ENCODE measurements around the gene ZNF548. TPM values are rescaled to one million over a fixed set of nuclear protein-coding genes. Genes with fewer than 3 reads are reported as not detected.
A peak's percentile ranks its signal among the peaks of the same experiment; 100 is the strongest.

The ZNF548 gene
- total RNA-seq, 2 experiments from 2014 or later = 18.9 to 42.4 TPM

- H3K27ac ChIP-seq (ENCODE audit: low read depth, low read length, poor library complexity, severe bottlenecking) = no peak overlapping the region
- peaks cover 6% of the 10 kb centered on the region; the same call in 1 of the 2 replicates for H3K9me3 ChIP-seq (ENCODE audit: low read length)
- no peak overlapping the region for H2AFZ ChIP-seq (ENCODE audit: low read length)
- H3K4me2 ChIP-seq (ENCODE audit: low read length) = peak overlapping the region; percentile 94
- no peak for TF ChIP-seq CTCF (conservative IDR thresholded peaks at IDR 0.05; ENCODE audit: low read length)
- no peak for TF ChIP-seq EZH2phosphoT487 (IDR thresholded peaks at IDR 0.05; ENCODE audit: borderline replicate concordance, low read depth, low read length)
- ChIA-PET CTCF (ENCODE audit: unreplicated experiment) (no interaction called here), POLR2A (no interaction called here)
- peaks cover 14% of the 10 kb centered on the region for H3K4me1 ChIP-seq (ENCODE audit: insufficient read depth, low read length, poor library complexity, severe bottlenecking)
- H3K4me3 ChIP-seq (ENCODE audit: low read depth, low read length, poor library complexity, severe bottlenecking) = peak overlapping the region; percentile 98
- BruUV-seq (replicated peaks) = no TSS peak
- no peaks in the 10 kb centered on the region for H3K9me2 ChIP-seq (ENCODE audit: insufficient read depth, low read length)
- H4K20me1 ChIP-seq (ENCODE audit: insufficient read depth, low read length) = no peaks in the 10 kb centered on the region
- DNase-seq (ENCODE audit: low spot score) = no peak
- intact Hi-C loops (cut with micrococcal nuclease; ENCODE audit: unreplicated experiment) = loop anchor here (1.0 kb wide), 1 partner anchor 72 kb away; the partner anchor contains the start of gene ZNF460
- peaks cover 21% of the 10 kb centered on the region for H3K36me3 ChIP-seq (ENCODE audit: insufficient read depth, low read length)
- H3K79me2 ChIP-seq (ENCODE audit: insufficient read depth, low read depth, low read length) = peaks cover 16% of the 10 kb centered on the region; the same call in 1 of the 2 replicates
These were observed 37.8 kb upstream of the ZNF548 start for GRCh38 chr19:57351867-57352266.

GRCh38 chr19:57355916-57356315 is 33.7 kb upstream of the ZNF548 start:
- TF ChIP-seq EZH2phosphoT487 (IDR thresholded peaks at IDR 0.05; ENCODE audit: borderline replicate concordance, low read depth, low read length) (no peak), CTCF (conservative IDR thresholded peaks at IDR 0.05; ENCODE audit: low read length) (no peak)
- CTCF ChIA-PET (ENCODE audit: unreplicated experiment) = no interaction called here
- DNase-seq (ENCODE audit: low spot score) = no peak
- no peak overlapping the region for H3K4me2 ChIP-seq (ENCODE audit: low read length)
- no peaks in the 10 kb centered on the region for H3K9me2 ChIP-seq (ENCODE audit: insufficient read depth, low read length)
- peaks cover 16% of the 10 kb centered on the region; the same call in 1 of the 2 replicates for H3K79me2 ChIP-seq (ENCODE audit: insufficient read depth, low read depth, low read length)
- peaks cover 48% of the 10 kb centered on the region for H3K36me3 ChIP-seq (ENCODE audit: insufficient read depth, low read length)
- H3K4me3 ChIP-seq (ENCODE audit: low read depth, low read length, poor library complexity, severe bottlenecking) = no peak overlapping the region
- H2AFZ ChIP-seq (ENCODE audit: low read length) = no peak overlapping the region
- no peaks in the 10 kb centered on the region for H4K20me1 ChIP-seq (ENCODE audit: insufficient read depth, low read length)
- H3K4me1 ChIP-seq (ENCODE audit: insufficient read depth, low read length, poor library complexity, severe bottlenecking) = peaks cover 9% of the 10 kb centered on the region
- POLR2A ChIA-PET = no interaction called here
- no TSS peak for BruUV-seq (replicated peaks)
- H3K9me3 ChIP-seq (ENCODE audit: low read length) = no peaks in the 10 kb centered on the region
- intact Hi-C loops (cut with micrococcal nuclease; ENCODE audit: unreplicated experiment) = no loop called here
- no peak overlapping the region for H3K27ac ChIP-seq (ENCODE audit: low read depth, low read length, poor library complexity, severe bottlenecking)

DNA sequence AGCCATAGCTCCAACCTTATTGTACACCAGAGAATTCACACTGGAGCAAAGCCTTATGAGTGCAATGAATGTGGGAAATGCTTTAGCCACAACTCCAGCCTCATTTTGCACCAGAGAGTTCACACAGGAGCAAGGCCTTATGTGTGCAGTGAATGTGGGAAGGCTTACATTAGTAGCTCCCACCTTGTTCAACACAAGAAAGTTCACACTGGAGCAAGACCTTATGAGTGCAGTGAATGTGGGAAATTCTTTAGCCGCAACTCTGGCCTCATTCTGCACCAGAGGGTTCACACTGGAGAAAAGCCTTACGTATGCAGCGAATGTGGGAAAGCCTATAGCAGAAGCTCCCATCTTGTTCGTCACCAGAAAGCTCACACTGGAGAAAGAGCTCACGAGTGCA is 32.2 kb upstream of the ZNF548 start:
- intact Hi-C loops (cut with micrococcal nuclease; ENCODE audit: unreplicated experiment) = no loop called here
- no peak overlapping the region for H3K4me3 ChIP-seq (ENCODE audit: low read depth, low read length, poor library complexity, severe bottlenecking)
- no TSS peak for BruUV-seq (replicated peaks)
- no peaks in the 10 kb centered on the region for H4K20me1 ChIP-seq (ENCODE audit: insufficient read depth, low read length)
- peaks cover 48% of the 10 kb centered on the region for H3K36me3 ChIP-seq (ENCODE audit: insufficient read depth, low read length)
- ChIA-PET POLR2A (interaction anchor here (0.6 kb wide), 1 partner anchor 66 kb away, joined by 4 read pairs; no protein-coding TSS in a partner anchor), CTCF (ENCODE audit: unreplicated experiment) (no interaction called here)
- no peak for DNase-seq (ENCODE audit: low spot score)
- TF ChIP-seq CTCF (conservative IDR thresholded peaks at IDR 0.05; ENCODE audit: low read length) (no peak), EZH2phosphoT487 (IDR thresholded peaks at IDR 0.05; ENCODE audit: borderline replicate concordance, low read depth, low read length) (no peak)
- H3K79me2 ChIP-seq (ENCODE audit: insufficient read depth, low read depth, low read length) = 0 out of 2 replicates have a peak, but pooled peaks cover 3% of the 10 kb centered on the region
- no peak overlapping the region for H3K27ac ChIP-seq (ENCODE audit: low read depth, low read length, poor library complexity, severe bottlenecking)
- H3K4me2 ChIP-seq (ENCODE audit: low read length) = no peak overlapping the region
- H2AFZ ChIP-seq (ENCODE audit: low read length) = no peak overlapping the region
- H3K9me2 ChIP-seq (ENCODE audit: insufficient read depth, low read length) = no peaks in the 10 kb centered on the region
- no peaks in the 10 kb centered on the region for H3K4me1 ChIP-seq (ENCODE audit: insufficient read depth, low read length, poor library complexity, severe bottlenecking)
- no peaks in the 10 kb centered on the region for H3K9me3 ChIP-seq (ENCODE audit: low read length)

Measured in OCI-LY7 (cell line).